ENCODE results near the gene DSCAML1.

DSCAML1 gene

DNA sequence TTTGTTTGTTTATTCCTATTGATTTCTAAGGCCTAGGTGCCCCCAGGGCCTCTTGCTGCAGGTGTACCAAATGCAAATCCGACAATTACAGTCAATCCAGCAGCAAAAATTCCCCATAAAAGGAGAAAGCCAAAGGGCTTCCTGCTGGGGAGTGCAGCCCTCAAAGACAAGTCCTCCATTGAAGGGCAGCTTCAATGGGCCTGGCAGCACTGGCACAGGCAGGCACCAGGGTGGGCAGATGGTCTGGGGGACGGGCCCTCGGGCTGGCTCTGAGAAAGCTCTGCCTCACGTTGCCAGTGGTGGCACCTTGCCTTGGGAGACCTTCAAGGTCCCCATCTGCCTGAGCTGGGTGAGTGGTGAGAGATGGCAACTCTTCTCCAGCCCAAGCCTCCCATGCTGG is 128.0 kb downstream of the DSCAML1 start:
- Histone ChIP-seq H3K4me3 (no peak overlapping the region), H3K27ac (no peak overlapping the region), H3K36me3 (no peaks in the 10 kb centered on the region), H3K27me3 (peaks cover 0 to 13% of the 10 kb centered on the region in 2 donors), H3K4me1 (peaks cover 0 to under 1% (median 0%) of the 10 kb centered on the region in 4 donors), H3K9me3 (no peaks in the 10 kb centered on the region)
- TF ChIP-seq, protein P1, sequence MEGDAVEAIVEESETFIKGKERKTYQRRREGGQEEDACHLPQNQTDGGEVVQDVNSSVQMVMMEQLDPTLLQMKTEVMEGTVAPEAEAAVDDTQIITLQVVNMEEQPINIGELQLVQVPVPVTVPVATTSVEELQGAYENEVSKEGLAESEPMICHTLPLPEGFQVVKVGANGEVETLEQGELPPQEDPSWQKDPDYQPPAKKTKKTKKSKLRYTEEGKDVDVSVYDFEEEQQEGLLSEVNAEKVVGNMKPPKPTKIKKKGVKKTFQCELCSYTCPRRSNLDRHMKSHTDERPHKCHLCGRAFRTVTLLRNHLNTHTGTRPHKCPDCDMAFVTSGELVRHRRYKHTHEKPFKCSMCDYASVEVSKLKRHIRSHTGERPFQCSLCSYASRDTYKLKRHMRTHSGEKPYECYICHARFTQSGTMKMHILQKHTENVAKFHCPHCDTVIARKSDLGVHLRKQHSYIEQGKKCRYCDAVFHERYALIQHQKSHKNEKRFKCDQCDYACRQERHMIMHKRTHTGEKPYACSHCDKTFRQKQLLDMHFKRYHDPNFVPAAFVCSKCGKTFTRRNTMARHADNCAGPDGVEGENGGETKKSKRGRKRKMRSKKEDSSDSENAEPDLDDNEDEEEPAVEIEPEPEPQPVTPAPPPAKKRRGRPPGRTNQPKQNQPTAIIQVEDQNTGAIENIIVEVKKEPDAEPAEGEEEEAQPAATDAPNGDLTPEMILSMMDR (IDR thresholded peaks at IDR 0.05), result no peak
- no peak for DNase-seq
- intact Hi-C loops (cut with DNase I; ENCODE audit: low total_unique reads), result no loop called here

DNA sequence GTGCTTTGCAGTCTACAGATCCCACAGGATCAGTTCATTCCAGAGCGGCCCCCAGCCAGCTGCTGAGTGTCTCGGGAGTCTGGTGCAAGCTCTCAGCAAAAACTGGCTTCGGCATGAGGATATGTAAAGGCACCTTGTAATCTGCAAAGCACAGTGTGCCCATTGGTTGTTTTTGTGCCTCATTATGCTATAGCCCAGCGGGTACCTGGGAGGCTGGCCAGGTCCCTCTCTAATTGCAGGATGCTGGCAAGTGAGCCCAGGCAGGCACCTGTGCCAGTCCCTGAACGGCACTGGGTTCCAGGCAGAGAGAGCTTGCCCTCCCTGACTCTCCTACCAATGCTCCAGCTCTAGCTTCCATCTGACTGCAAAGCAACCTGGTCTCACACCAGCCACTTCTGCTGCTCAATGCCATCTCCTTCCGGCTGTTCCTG is 128.7 kb downstream of the DSCAML1 start:
- TF ChIP-seq, protein P1 (IDR thresholded peaks at IDR 0.05), result no peak
- peaks cover 0 to 6% of the 10 kb centered on the region in 2 donors for H3K27me3 ChIP-seq
- no peaks in the 10 kb centered on the region for H3K9me3 ChIP-seq
- no peak overlapping the region for H3K27ac ChIP-seq
- intact Hi-C loops (cut with DNase I; ENCODE audit: low total_unique reads), result no loop called here
- H3K4me3 ChIP-seq, result no peak overlapping the region
- no peak for DNase-seq
- H3K4me1 ChIP-seq, result peaks cover 0 to 7% (median 0%) of the 10 kb centered on the region in 4 donors
- H3K36me3 ChIP-seq, result no peaks in the 10 kb centered on the region

DNA sequence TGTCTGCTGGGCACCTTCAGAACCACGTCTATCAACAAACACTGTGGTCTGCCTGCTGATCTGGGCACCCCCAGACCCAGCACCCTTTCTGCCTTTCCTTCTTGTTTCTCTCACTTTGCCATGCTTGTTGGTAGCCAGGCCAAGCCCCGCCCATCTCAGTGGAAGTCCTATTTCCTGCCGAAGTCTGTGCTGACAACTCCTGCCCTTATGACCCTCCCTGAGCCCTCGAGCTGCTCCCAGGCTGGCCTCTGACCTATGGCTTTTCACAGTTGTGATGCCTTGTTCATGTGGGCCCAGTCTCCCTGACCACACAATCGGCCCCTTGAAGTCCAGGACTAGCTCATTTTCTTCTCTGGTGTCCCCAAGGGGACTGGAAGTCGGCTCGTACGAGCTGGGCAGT is 132.1 kb downstream of the DSCAML1 start:
- Histone ChIP-seq H3K27ac (no peak overlapping the region), H3K36me3 (no peaks in the 10 kb centered on the region), H3K27me3 (peaks cover 0 to 3% of the 10 kb centered on the region in 2 donors), H3K4me3 (no peak overlapping the region), H3K4me1 (peaks cover 0 to 7% (median 0%) of the 10 kb centered on the region in 4 donors), H3K9me3 (no peaks in the 10 kb centered on the region)
- TF ChIP-seq, protein P1 (IDR thresholded peaks at IDR 0.05), result no peak
- intact Hi-C loops (cut with DNase I; ENCODE audit: low total_unique reads), result no loop called here
- DNase-seq, result no peak

DNA sequence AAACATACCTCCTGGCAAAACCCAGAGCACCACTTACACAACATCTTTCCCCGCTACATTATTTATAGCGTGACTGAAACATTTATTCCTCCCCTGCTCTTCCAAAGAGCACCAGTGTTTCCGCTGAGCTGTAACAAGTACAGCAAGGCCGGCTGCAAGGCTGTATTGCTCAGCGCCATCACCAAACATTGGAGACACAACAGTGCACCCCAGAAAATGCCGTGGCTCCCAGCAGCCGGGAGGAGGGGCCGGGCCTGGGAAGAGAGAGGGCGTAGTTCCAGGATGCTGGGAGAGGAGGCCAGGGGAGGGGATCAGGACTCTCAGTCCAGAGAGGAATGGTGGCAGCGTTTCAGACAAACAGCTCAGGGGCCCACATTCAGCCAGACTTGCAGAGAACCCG is 133.2 kb downstream of the DSCAML1 start:
- peaks cover 0 to 3% of the 10 kb centered on the region in 2 donors for H3K27me3 ChIP-seq
- no peak overlapping the region for H3K4me3 ChIP-seq
- H3K4me1 ChIP-seq, result peaks cover 0 to 7% (median 0%) of the 10 kb centered on the region in 4 donors
- H3K27ac ChIP-seq, result no peak overlapping the region
- TF ChIP-seq, protein P1 (IDR thresholded peaks at IDR 0.05), result no peak
- intact Hi-C loops (cut with DNase I; ENCODE audit: low total_unique reads), result no loop called here
- no peaks in the 10 kb centered on the region for H3K36me3 ChIP-seq
- H3K9me3 ChIP-seq, result no peaks in the 10 kb centered on the region
- no peak for DNase-seq

DNA sequence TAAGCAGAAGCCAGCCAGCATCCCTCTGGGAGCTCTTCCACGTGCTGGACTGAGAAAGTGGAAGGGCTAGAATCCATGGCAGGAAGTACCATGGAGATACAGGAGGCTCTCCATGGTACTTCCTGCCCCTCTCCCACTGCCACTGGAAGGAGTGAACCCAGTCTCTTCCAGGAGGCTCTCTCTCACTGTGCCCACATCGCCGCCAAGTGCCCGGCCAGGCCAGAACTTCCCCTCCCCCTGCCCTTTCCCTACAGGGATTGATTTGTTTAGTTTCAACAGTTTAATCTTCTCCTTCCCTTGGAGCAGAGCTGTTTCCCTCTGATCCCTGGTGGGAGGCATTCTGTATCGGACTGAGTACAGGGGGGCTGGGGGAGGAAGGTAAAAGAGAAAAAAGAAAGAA is 133.6 kb downstream of the DSCAML1 start:
- TF ChIP-seq, protein P1 (IDR thresholded peaks at IDR 0.05), result no peak
- intact Hi-C loops (cut with DNase I; ENCODE audit: low total_unique reads), result no loop called here
- H3K27ac ChIP-seq, result no peak overlapping the region
- no peaks in the 10 kb centered on the region for H3K9me3 ChIP-seq
- H3K4me1 ChIP-seq, result peaks cover 0 to 7% (median 0%) of the 10 kb centered on the region in 4 donors
- no peaks in the 10 kb centered on the region for H3K36me3 ChIP-seq
- no peak overlapping the region for H3K4me3 ChIP-seq
- no peak for DNase-seq
- peaks cover 0 to 3% of the 10 kb centered on the region in 2 donors for H3K27me3 ChIP-seq
